HL-60 (cell line): ENCODE results near the gene NAV2.

Experiments used
- CTCF ChIP-seq: IDR thresholded peaks from one replicate; pipeline ENCODE4 v1.5.1; 2011; ENCODE audit warnings: low read length, control low read depth, inconsistent platforms; ENCODE audit not compliant: insufficient read depth
- GABPA ChIP-seq: IDR thresholded peaks from 2 replicates; pipeline ENCODE4 v1.6.1; 2012; ENCODE audit warnings: low read depth
- POLR2AphosphoS5 ChIP-seq: IDR thresholded peaks from 2 replicates; pipeline ENCODE4 v1.6.1; 2012; ENCODE audit warnings: low read depth
- REST ChIP-seq: IDR thresholded peaks from 2 replicates; pipeline ENCODE4 v1.6.1; 2012; ENCODE audit warnings: low read depth; ENCODE audit not compliant: insufficient replicate concordance
- SPI1 ChIP-seq: IDR thresholded peaks from 2 replicates; pipeline ENCODE4 v1.6.1; 2012; ENCODE audit warnings: low read depth, mild to moderate bottlenecking, borderline replicate concordance

- TF ChIP-seq CTCF (no peak), GABPA (no peak), POLR2AphosphoS5 (no peak), SPI1 (no peak), REST (no peak)
Measured at GRCh38 chr11:19924311-19924710, 211.7 kb downstream of the NAV2 start.
